Keratinocyte (primary cell): ENCODE measurements around the gene WASF3. TPM values are rescaled to one million over a fixed set of nuclear protein-coding genes. Genes with fewer than 3 reads are reported as not detected.

Experiments
- DNase-seq: peaks from one replicate; pipeline ENCODE4 v3.0.0-alpha.2; 2011; ENCODE audit warnings: low read depth, missing footprints, low spot score
- FAIRE-seq: peaks from 2 replicates; lab custom pipeline; 2011; peaks lifted over from hg19 to GRCh38; lab: Jason Lieb, UNC
- H2AFZ ChIP-seq: 2 replicates; pipeline ENCODE4 v1.6.0; 2012; ENCODE audit warnings: low read length, control low read depth, inconsistent platforms; ENCODE audit not compliant: control insufficient read depth
- H3K27ac ChIP-seq: 2 replicates; pipeline ENCODE4 v1.5.1; 2011; ENCODE audit warnings: low read length; ENCODE audit not compliant: control insufficient read depth, insufficient read depth
- H3K27me3 ChIP-seq: 3 replicates; pipeline ENCODE4 v1.6.0; 2011; ENCODE audit warnings: low read length; ENCODE audit not compliant: control insufficient read depth, insufficient read depth; ENCODE audit errors: extremely low read depth
- H3K36me3 ChIP-seq, 2 experiments: 2 replicates in 1 of 2; 3 replicates in 1 of 2; pipeline ENCODE4 v1.5.1; 2011; ENCODE audit warnings: low read length in 2 of 2, mild to moderate bottlenecking in 1 of 2; ENCODE audit not compliant: control insufficient read depth in 2 of 2, insufficient read depth in 2 of 2; ENCODE audit errors: extremely low read depth in 1 of 2
- H3K4me1 ChIP-seq: 3 replicates; pipeline ENCODE4 v1.5.1; 2011; ENCODE audit warnings: low read length; ENCODE audit not compliant: control insufficient read depth, insufficient read depth; ENCODE audit errors: extremely low read depth
- H3K4me2 ChIP-seq: 3 replicates; pipeline ENCODE4 v1.6.0; 2011; ENCODE audit warnings: low read depth, low read length; ENCODE audit not compliant: control insufficient read depth, insufficient read depth; ENCODE audit errors: extremely low read depth
- H3K4me3 ChIP-seq, 3 experiments: fragments of 200-600 bp in 1 of 3; sonication (generic) in 1 of 3; 2 replicates in 2 of 3; 3 replicates in 1 of 3; pipeline ENCODE4 v1.5.1; 2011 to 2016; ENCODE audit warnings: low read length in 3 of 3, mild to moderate bottlenecking in 3 of 3, control low read depth in 2 of 3, inconsistent platforms in 1 of 3, low read depth in 1 of 3, mixed read lengths in 1 of 3, mixed run types in 1 of 3, moderate library complexity in 1 of 3; ENCODE audit not compliant: control insufficient read depth in 2 of 3, insufficient read depth in 2 of 3; ENCODE audit errors: extremely low read depth in 1 of 3
- H3K79me2 ChIP-seq: 2 replicates; pipeline ENCODE4 v1.6.0; 2012; ENCODE audit warnings: low read length; ENCODE audit not compliant: control insufficient read depth, insufficient read depth
- H3K9ac ChIP-seq: 3 replicates; pipeline ENCODE4 v1.6.0; 2011; ENCODE audit warnings: low read length; ENCODE audit not compliant: control insufficient read depth, insufficient read depth; ENCODE audit errors: extremely low read depth
- H3K9me1 ChIP-seq: 3 replicates; pipeline ENCODE4 v1.6.0; 2011; ENCODE audit warnings: low read length; ENCODE audit not compliant: control insufficient read depth, insufficient read depth; ENCODE audit errors: extremely low read depth
- H3K9me3 ChIP-seq: 2 replicates; pipeline ENCODE4 v1.5.1; 2012; ENCODE audit warnings: low read depth, low read length; ENCODE audit not compliant: control insufficient read depth
- H4K20me1 ChIP-seq: 3 replicates; pipeline ENCODE4 v1.6.0; 2011; ENCODE audit warnings: low read length; ENCODE audit not compliant: control insufficient read depth, insufficient read depth; ENCODE audit errors: extremely low read depth
- CTCF ChIP-seq, 3 experiments: IDR thresholded peaks in 1 of 3; conservative IDR thresholded peaks in 1 of 3; optimal IDR thresholded peaks in 1 of 3; 2 replicates in 2 of 3; 3 replicates in 1 of 3; pipeline versions ENCODE3 to v1.5.1; 2011; ENCODE audit warnings: low read length in 3 of 3, mild to moderate bottlenecking in 3 of 3, moderate library complexity in 2 of 3, control low read depth in 1 of 3, inconsistent platforms in 1 of 3; ENCODE audit not compliant: insufficient read depth in 2 of 3; ENCODE audit errors: extremely low read depth in 1 of 3
- EZH2 ChIP-seq: IDR thresholded peaks from one replicate; pipeline ENCODE4 v1.6.1; 2012; ENCODE audit warnings: inconsistent platforms, mild to moderate bottlenecking, low read length, moderate library complexity
- dilution Hi-C: fragments of 300-500 bp; cut with MboI; formaldehyde crosslinking; loops from one replicate; pipeline ENCODE4 v1.7.0; 2020; ENCODE audit warnings: low sequenced_read_pairs; ENCODE audit not compliant: extremely low pct_ligation_motif_present
- polyA plus RNA-seq, 5 experiments: library from polyadenylated mRNA; depleted of rRNA in 3 of 5; stranded (reverse) in 3 of 5; stranded (forward) in 1 of 5; unstranded in 1 of 5; fragments of >200 nt; gene quantifications; 1 replicate in 1 of 5; 2 replicates in 3 of 5; 3 replicates in 1 of 5; pipeline versions ENCODE4 v1.2.1 to v1.2.3, GENCODE V29; 2011 to 2012; ENCODE audit warnings: missing spikeins in 2 of 5, low read depth in 1 of 5, low replicate concordance in 1 of 5

WASF3 gene
- polyA plus RNA-seq, 1 donor (not counting 4 experiments of a cell fraction or from before 2014, with no cell fraction given): 6.3 TPM

GRCh38 chr13:26549713-26550112 is 7.8 kb upstream of the WASF3 start:
- Histone ChIP-seq H4K20me1 (no peaks in the 10 kb centered on the region), H3K9ac (no peak overlapping the region), H3K9me3 (no peaks in the 10 kb centered on the region), H3K27me3 (peaks cover 4% of the 10 kb centered on the region), H2AFZ (no peak overlapping the region), H3K79me2 (no peaks in the 10 kb centered on the region), H3K4me2 (no peak overlapping the region), H3K27ac (no peak overlapping the region), H3K4me1 (no peaks in the 10 kb centered on the region), H3K36me3 (no peaks in the 10 kb centered on the region), H3K4me3 (no peak overlapping the region), H3K9me1 (no peaks in the 10 kb centered on the region)
- dilution Hi-C loops: no loop called here
- no peak for TF ChIP-seq CTCF (optimal IDR thresholded peaks at IDR 0.05 in 1 of 3, IDR thresholded peaks at IDR 0.05 in 1 of 3, conservative IDR thresholded peaks at IDR 0.05 in 1 of 3; ENCODE audit: extremely low read depth in 1 of 3, insufficient read depth in 2 of 3, low read length in 3 of 3)
- no peak for TF ChIP-seq EZH2
- no peak for FAIRE-seq
- no peak for DNase-seq

GRCh38 chr13:26551255-26551860 is 6.1 kb upstream of the WASF3 start:
- no peak for FAIRE-seq
- Histone ChIP-seq H3K27me3 (peaks cover 4% of the 10 kb centered on the region), H3K9ac (no peak overlapping the region), H4K20me1 (no peaks in the 10 kb centered on the region), H3K4me3 (no peak overlapping the region), H3K36me3 (no peaks in the 10 kb centered on the region), H3K4me1 (no peaks in the 10 kb centered on the region), H3K79me2 (no peaks in the 10 kb centered on the region), H3K9me3 (no peaks in the 10 kb centered on the region), H3K27ac (no peak overlapping the region), H3K4me2 (no peak overlapping the region), H2AFZ (no peak overlapping the region), H3K9me1 (no peaks in the 10 kb centered on the region)
- no peak for DNase-seq
- dilution Hi-C loops: no loop called here
- TF ChIP-seq CTCF (optimal IDR thresholded peaks at IDR 0.05 in 1 of 3, IDR thresholded peaks at IDR 0.05 in 1 of 3, conservative IDR thresholded peaks at IDR 0.05 in 1 of 3; ENCODE audit: extremely low read depth in 1 of 3, insufficient read depth in 2 of 3, low read length in 3 of 3) (no peak), EZH2 (no peak)
